HG03565 (cell line): ENCODE data around the gene SLX4IP.

ENCODE experiments used
- ATAC-seq: cut with Tn5 transposase; IDR thresholded peaks from one replicate; pipeline ENCODE4 v1.9.1; 2021; ENCODE audit warnings: mild to moderate bottlenecking, moderate library complexity; ENCODE audit not compliant: unreplicated experiment

The SLX4IP gene

DNA sequence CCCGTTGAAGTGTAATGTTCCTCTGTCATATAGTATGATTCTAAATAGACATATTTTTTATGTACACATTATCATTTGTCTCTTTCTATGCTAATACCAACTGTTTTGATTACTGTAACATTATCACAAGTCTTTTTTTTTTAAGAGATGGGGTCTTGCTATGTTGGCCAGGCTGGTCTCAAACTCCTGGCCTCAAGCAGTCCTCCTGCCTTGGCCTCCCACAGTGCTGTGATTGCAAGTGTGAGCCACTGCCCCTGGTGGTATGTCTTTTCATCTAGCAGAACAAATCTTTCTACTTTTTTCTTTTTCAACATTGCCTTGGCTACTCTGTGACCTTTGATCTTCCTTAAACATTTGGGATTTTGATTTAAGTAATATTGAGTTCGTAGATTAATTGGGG lies 57.7 kb downstream of the SLX4IP start:
- ATAC-seq, result no peak

DNA sequence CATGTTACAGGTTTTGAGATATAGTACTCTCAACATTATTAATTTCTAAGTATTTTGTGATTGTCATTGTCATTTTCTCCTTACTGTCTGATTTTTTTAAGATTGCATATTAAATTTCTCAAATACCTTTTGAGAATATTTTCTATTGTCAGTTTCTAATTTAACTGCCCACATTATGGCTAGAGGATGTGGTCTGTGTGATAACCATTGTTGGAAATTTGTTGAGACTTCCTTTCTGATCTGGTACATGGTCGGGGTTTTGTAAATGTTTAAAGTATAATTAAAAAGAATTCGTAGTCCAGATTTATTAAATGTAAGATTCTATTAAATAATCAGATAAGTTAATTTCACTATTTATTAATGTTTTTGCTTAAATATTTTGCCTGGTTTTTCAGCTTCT lies 60.1 kb downstream of the SLX4IP start:
- ATAC-seq, result no peak

DNA sequence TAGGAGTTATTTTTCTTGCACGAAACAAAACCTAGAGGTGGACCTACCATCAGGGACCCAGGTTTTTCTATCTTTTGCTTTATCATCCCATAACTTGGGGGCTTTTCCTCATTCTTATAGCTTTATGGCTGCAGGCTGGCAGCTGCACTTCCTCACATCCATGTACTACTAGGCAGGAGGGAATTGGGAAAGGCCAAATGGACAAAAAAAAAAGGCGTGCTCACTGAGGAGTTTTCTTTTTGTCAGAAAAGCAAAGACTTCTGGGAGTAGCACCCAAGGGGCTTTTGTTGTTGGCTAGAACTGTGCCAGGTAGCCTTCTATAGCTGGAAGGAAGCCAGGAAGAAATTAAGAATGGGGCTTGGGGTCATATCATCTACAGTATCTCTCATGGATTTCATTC lies 61.4 kb downstream of the SLX4IP start:
- ATAC-seq, result no peak

DNA sequence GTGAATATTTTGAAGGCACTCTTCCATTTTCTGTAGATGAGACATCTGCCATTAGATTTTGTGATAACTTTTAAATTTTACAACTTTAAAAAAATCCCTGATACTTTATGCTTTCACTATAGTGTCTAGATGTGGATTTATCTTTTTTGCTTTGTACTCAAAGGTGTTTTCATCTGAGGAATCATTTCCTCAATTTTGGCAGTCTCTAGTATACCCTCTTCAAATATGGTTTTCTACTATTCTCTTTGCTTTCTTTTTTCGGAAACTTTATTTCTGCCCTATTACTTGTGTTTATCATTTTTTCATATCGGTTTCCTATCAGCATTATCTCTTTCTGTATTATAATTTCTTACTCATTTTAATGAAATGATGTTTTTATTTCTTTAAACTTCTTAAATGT lies 62.2 kb downstream of the SLX4IP start:
- ATAC-seq, result no peak

DNA sequence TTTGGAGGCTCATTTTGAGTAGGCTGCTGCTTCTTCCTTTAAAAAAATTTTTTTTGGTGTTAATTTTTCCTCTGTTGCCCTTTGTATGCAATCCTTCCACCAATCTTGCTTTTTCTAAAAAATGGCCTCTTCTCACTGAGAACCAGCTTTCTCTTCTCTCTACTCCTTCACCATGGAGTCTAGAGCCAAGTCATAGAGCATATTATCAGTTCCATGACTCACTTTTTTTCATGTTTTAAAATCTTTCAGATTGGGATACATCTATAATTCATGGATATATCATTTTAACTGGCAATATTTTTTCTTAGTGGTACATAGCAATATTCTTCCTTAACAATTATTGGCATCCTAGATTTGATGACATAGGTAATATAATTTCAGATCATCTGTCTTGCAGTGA lies 62.7 kb downstream of the SLX4IP start:
- ATAC-seq, result no peak

DNA sequence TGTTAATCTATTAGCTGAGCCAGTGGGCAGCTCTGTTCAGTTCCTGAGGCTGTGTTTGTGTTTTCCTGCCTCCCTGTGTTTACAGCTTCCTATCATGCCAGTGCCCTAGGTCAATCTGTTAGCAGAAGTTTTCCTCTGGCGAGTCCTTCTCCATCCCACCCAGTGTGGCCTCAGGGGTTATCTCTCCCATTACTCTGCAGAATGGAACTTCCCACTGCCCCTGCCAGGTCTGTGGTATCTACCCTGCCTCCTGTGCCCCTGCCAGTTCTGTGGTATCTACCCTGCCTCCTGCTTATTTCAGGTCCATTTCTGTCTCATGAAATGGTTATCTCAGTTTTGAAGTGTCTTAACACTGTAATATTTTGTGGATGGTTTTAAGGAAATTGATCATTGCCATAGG lies 63.1 kb downstream of the SLX4IP start:
- no peak for ATAC-seq

DNA sequence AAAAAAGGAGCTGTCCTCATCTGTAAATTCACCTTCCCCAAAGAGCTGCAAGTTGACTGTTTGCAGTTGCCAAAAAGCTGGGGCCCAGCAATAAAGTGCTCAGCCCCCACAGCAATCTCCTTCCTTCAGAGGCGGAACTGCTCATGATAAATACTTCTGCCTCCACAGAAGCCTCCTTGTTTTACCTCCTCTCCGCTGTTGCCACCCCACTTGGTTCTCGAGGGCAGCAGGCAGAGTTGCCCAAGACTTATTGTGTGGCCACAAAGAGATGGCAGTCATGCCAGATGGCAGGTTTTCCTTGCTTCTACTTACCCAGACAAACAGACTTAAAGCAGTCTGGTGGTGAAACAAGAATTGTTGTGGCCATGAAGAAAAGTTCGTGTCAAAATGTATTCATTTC lies 66.3 kb downstream of the SLX4IP start:
- ATAC-seq, result no peak

DNA sequence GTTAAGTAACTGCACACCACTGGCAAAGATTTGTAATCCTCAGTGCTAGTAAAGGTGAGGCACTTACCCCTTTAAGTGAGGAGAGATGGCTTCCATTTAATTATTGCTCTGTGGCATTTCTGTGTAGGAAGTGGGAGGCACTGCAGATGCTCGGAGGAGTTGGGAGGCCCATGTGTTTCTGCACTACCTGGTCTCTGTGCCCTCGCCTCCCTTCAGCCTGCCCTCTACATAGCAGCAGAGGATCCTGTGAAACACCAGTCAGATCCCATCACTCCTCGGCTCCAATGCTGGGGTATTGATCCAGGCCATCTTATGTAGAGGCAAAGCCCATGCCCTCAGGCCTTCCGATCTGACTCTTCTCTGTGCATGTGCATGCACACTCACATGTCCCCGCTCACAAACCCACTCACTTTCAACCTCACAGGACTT lies 67.0 kb downstream of the SLX4IP start:
- ATAC-seq, result no peak

DNA sequence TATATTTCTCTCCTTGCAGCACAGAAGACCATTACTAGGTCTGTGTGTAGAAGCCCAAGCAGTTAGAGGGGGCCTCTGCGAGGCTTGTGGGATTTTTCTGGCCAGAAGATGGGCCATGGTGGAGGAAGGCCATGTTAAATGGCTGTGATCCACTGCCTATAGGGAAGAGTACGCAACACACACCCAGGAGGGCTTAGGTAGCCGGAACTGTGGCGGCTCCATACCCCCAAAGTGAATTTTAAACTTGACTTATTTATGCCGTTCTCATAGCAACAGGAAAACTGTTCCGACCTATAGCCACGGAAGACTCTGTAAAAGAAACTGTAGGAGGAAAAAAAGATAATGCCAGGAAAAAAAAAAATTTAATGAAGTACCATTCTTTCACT lies 69.5 kb downstream of the SLX4IP start:
- no peak for ATAC-seq

DNA sequence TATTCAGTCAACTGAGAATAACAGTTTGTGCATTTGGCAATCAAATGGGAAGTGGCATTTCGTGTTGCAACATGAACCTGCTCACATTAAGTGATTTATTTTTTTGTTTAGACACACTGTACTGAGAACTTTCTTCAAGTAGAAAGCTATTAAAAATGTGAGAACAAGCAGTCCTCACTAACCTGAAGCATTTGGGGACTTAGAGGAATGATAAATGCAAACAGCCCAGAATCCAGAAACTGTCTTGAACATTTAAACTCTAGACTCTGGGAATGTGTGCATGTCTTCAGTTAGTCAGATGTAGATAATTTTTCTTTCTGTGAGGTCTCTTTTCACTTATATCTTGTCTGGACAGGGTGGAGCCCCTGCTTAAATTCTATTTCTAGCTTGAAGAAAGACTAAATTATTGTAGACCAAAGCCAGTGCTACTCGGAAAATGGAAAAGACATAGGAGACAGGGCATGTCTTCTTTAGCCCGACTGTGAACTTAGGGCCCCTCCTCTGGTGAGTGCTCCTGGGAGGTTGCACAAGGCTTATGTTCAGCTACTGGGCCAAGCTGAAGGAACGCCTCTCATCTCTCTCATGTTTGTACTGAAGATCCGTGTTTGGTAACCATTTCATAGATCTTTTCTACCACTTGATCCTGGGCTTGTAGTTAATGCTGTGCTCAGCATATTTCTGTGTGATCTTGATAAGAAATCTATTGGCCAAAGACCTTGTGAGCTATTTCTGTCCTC lies 70.1 kb downstream of the SLX4IP start:
- no peak for ATAC-seq

DNA sequence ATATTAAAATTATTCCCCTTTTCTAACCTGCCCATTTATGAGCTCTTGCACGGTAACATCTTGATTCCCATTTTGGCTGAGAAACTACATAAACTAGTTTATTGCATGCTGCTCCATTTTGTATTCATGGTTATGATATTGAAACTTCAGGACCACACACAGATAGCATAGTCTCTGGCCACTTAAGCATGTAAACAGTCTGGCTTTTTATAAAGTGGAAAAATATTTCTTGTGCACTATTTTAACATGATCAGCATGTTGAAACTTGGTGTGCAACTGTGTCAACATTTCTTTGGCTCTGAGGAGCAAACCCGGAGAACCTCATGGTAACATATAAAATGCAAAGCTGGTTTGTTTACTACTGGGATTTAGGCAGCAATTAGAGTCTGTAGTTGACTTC lies 70.7 kb downstream of the SLX4IP start:
- no peak for ATAC-seq

DNA sequence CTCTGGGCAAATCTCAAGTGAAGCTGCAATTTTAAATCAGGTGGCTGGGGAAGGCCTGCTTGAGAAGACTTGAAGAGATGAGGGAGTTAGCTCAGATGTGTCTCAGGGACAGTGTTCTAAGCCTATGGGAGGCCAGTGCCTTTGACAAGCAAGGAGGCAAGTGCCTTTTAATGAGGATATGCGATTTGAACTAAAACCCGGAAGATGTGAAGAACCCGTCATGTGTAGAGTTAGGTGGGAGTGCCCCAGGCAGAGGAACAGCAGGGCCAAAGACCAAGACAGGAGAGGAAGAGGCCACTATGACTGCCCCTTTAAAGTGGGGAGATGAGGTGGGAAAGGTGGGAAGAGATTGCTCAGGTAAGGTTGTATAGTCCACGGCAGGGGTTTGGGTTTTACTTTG lies 71.9 kb downstream of the SLX4IP start:
- no peak for ATAC-seq

DNA sequence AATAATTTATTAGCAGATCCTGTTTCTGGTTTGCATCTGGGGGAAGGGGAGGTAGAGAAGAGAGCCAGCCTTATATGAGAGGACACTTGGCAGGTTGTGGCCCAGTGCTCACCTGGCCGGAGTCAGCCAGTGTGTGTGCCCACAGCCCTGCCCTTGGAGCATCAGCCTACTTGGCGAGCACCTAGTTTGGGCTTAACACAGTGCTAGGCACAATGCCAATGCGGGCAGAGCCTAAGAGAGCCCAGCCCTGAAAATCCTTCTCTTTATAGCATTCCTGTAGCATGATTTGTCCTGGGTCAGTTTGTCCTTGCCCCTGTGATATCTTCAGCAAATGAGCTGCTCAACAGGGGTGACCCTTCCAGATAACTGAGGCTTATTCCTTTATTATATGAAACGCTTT lies 73.0 kb downstream of the SLX4IP start:
- no peak for ATAC-seq

DNA sequence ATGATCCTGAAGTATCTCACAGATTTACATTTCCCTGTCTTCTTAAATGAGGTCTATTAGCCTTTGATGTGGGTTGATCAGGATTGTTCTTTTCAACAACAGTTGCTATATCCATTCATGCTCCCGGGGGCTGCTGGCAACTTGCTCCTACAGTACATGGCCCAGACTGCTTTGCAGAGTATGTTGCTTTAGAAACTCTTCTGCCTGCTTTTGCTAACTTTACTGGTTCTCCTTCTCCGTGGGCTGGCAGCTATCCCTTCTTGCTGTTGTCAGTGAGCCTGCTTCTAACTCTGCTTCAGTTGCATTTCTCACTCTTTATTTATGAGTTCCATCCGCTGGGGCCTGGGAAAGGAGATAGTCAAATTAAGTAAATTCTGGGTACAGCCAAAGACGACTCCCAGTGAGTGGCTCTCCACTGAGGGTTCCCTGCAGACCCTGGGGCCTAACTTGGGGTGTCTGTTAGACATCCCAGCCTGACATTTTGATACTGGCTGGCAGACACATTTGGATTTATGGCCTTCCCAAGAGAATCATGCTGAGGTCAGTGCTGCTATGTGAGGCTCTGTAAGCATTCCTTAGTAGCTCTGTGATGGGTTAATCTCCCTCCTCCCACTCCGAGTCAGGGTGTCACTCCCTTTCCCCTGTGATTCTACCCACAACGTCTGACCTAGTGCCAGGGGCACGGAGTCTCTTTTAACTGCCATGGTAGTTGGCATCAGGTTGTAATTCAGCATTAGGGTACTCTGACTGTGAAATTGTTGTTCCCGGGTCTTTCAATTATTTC lies 73.6 kb downstream of the SLX4IP start:
- ATAC-seq, result no peak

DNA sequence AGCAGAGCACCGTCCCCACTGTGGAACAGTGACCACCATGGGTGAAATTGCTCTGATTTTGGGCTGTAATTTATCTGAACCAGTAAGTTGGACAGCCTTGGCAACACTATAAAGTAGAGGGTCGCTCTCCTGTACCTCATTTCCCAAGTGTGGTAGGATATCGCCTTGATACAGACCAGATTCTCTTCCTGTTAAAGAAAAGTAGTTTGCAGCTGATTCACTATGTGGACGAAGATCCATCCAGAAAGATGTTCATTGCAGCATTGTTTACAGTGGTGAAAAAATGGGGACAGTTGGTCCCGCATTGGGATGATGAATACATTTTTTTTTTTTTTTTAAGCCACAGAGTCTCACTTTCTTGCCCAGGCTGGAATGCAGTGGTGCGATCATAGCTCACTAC lies 74.3 kb downstream of the SLX4IP start:
- ATAC-seq, result no peak

DNA sequence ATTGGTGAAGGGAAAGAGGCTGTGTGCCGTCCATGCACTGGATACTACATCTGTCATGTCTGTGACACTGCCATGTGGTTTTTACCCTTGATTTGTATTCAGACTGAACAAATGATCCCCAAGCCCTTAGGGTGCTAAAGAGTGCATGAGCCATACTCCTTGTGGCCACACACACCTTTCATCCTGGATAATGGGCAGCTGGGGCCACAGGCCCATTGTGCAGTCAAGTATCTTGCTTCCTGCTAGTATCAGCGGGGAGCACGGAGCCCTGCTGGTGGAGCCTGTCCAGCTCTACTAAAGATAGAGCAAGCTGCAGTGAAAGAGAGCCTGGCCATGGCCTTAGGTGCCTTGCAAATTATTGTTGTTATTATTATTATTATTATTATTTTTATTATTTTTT lies 75.1 kb downstream of the SLX4IP start:
- no peak for ATAC-seq

DNA sequence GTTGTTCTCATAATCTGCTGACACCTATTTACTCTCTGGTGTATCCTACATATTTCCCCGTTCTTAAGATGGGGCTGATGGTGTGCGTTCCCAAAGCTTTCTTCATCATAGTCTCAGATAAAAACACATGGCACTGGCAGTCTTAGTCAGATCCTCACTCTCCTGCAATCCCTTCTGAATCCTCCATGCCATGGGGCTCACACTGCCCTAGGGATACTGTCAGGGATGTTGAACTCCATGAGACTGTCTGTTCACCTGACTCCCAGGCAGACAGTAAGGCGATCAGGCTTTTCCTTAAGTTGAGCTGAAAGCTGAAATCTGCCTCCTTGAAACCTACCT lies 76.0 kb downstream of the SLX4IP start:
- ATAC-seq, result no peak

DNA sequence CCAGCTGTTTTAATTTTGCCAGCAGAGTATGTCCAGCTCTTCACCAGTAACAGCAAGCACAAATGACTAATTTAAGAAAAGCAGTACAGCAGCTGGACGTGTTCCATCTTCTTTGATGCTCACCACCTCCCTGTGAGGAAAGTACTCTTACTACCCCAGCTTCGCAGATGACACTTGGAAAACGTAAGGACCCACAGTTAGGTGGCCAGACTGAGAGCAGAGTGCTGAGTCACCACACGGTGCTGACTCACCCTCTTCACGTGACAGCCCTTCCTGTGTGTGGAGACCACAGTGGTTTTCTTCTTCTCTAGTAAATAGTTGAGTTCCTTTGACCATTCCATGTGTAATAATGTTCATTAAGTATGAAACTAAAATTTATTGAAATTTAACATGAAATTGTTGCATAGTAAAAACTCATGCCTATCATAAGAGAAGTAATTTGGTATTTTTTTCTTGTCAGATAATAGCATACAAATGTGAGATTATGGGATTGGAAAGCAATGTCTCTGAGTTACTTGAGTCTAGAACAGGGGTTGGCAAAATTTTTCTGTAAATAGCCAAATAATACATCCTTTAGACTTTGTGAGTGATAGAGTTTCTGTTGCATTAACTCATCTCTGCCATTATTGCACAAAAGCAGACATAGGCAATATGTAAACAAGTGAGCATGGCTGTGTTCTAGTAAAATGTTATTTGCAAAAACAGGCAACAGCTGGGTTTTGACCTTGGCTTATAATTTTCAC lies 76.6 kb downstream of the SLX4IP start:
- peak; percentile 96 for ATAC-seq

DNA sequence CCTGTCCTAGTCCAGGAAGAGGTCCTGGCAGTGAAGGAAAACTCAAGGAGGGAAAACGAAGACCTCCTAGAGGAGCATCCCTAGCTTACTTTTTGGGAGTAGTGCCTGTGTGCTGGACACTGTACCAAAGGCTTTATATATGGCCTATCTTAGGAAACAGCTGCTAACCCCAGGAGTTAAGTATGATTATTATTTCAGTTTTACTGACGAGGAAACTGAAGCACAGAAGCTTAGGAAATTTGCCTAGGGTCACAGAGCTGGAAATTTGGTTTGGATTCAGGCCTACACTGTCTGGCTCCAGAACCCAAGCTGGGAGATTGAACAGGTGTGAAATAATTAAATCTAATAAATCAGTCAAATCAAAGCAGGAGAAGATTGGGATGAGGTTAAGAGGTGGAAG lies 78.0 kb downstream of the SLX4IP start:
- ATAC-seq, result no peak

DNA sequence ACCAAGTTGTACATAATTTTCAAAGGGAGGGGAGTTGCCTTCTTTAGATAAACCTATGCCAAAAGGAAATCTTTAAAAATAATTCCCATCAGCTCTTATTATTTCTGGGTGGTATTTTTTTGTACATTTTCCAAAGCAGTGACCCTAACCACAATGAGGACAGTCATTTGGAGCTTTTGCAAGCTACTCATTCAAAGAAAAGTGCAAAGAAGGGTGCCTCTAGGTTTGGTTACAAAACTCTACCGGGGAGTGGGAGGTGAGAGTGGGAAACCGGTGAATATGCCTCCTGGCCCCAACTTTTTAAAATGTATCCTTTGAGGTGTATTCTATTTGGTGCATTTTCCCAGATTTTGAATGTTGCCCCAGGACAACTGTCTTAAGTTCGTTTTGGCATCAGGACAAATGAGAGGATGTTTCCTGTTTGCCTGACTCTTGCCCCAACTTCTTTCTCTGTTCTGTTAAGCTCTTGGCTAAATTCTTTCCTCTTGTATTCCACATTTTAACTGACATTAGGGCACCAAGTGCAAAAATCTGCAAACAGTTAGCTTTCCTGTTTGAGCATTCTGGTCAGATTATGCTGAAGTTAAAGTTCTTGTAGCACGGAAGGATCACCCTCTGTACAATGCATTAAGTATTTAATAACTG lies 78.9 kb downstream of the SLX4IP start:
- no peak for ATAC-seq

DNA sequence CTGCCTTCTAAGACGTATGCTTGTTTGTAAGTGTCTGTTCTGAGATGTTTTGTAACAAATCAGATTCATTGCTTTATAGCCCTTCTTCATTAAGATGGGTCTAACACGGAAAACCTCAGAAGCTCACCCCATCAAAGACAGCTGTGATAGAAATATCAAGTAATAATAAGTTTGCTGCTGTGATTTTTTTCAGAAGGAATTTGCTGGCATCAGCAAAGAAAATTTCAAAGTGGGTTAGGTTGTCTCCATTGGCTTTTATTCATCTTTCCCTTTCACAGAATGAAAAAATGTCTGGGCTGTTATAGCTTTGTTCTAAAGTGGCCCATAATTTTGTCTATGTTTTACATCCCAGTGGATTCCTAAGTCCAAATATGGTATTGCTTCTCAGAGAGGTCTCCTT lies 81.4 kb downstream of the SLX4IP start:
- ATAC-seq, result no peak
